NT2/D1 (cell line): Measurements from ENCODE around the gene KRT37.

Experiments used
- DNase-seq: peaks from one replicate; pipeline ENCODE4 v3.0.0-alpha.2; 2011; ENCODE audit warnings: low read depth, low spot score
- H3K27me3 ChIP-seq: 2 replicates; pipeline ENCODE4 v1.6.0; 2011; ENCODE audit warnings: mild to moderate bottlenecking; ENCODE audit not compliant: insufficient read length, insufficient read depth
- H3K36me3 ChIP-seq: 2 replicates; pipeline ENCODE4 v1.6.1; 2011; ENCODE audit warnings: mild to moderate bottlenecking, low read length, mixed read lengths; ENCODE audit not compliant: insufficient read depth, insufficient read length
- H3K4me1 ChIP-seq: 2 replicates; pipeline ENCODE4 v1.5.1; 2011; ENCODE audit not compliant: insufficient read depth, insufficient read length
- H3K4me3 ChIP-seq: 2 replicates; pipeline ENCODE4 v1.5.1; 2011; ENCODE audit warnings: low read depth; ENCODE audit not compliant: insufficient read length
- H3K9ac ChIP-seq: 2 replicates; pipeline ENCODE4 v1.6.0; 2011; ENCODE audit warnings: low read depth; ENCODE audit not compliant: insufficient read length
- H3K9me3 ChIP-seq: 2 replicates; pipeline ENCODE4 v1.5.1; 2011; ENCODE audit warnings: mild to moderate bottlenecking, low read length; ENCODE audit not compliant: insufficient read depth
- SUZ12 ChIP-seq: IDR thresholded peaks from 2 replicates; pipeline ENCODE4 v1.6.1; 2011; ENCODE audit not compliant: insufficient read length, insufficient read depth; ENCODE audit errors: extremely low read depth
- YY1 ChIP-seq: IDR thresholded peaks from 2 replicates; pipeline ENCODE4 v1.6.1; 2011; ENCODE audit not compliant: insufficient read length, insufficient read depth
- ZNF274 ChIP-seq: IDR thresholded peaks from 2 replicates; pipeline ENCODE4 v1.6.1; 2011; ENCODE audit warnings: mild to moderate bottlenecking, low read depth, low read length

The KRT37 gene

GRCh38 chr17:41421617-41422016, 2.8 kb downstream of the KRT37 start:
- Histone ChIP-seq H3K36me3 (no peaks in the 10 kb centered on the region), H3K9ac (no peak overlapping the region), H3K9me3 (no peaks in the 10 kb centered on the region), H3K27me3 (no peaks in the 10 kb centered on the region), H3K4me1 (no peaks in the 10 kb centered on the region), H3K4me3 (no peak overlapping the region)
- DNase-seq: no peak
- TF ChIP-seq ZNF274 (no peak), SUZ12 (no peak), YY1 (no peak)

GRCh38 chr17:41421116-41421515, 3.3 kb downstream of the KRT37 start:
- Histone ChIP-seq H3K4me1 (no peaks in the 10 kb centered on the region), H3K4me3 (no peak overlapping the region), H3K36me3 (no peaks in the 10 kb centered on the region), H3K27me3 (no peaks in the 10 kb centered on the region), H3K9ac (no peak overlapping the region), H3K9me3 (no peaks in the 10 kb centered on the region)
- TF ChIP-seq SUZ12: no peak
- no peak for TF ChIP-seq ZNF274
- TF ChIP-seq YY1: no peak
- DNase-seq: no peak

- TF ChIP-seq YY1 (no peak), SUZ12 (no peak), ZNF274 (no peak)
- H3K9ac ChIP-seq: no peak overlapping the region
- H3K36me3 ChIP-seq: no peaks in the 10 kb centered on the region
- DNase-seq: no peak
- H3K27me3 ChIP-seq: no peaks in the 10 kb centered on the region
- no peak overlapping the region for H3K4me3 ChIP-seq
- no peaks in the 10 kb centered on the region for H3K9me3 ChIP-seq
- peaks cover 2% of the 10 kb centered on the region for H3K4me1 ChIP-seq
Measured at GRCh38 chr17:41420134-41420533, 4.3 kb downstream of the KRT37 start.

GRCh38 chr17:41419716-41420115, 4.7 kb downstream of the KRT37 start:
- H3K9ac ChIP-seq: no peak overlapping the region

GRCh38 chr17:41418116-41418860, 6.1 kb downstream of the KRT37 start:
- no peaks in the 10 kb centered on the region for H3K27me3 ChIP-seq
- no peak overlapping the region for H3K4me3 ChIP-seq
- H3K9me3 ChIP-seq: no peaks in the 10 kb centered on the region
- no peak overlapping the region for H3K9ac ChIP-seq
- no peak for TF ChIP-seq ZNF274
- peaks cover 8% of the 10 kb centered on the region for H3K4me1 ChIP-seq
- H3K36me3 ChIP-seq: no peaks in the 10 kb centered on the region
- DNase-seq: no peak

More at GRCh38 chr17:41419716-41420115, 4.7 kb downstream of the KRT37 start:
- Histone ChIP-seq H3K27me3 (no peaks in the 10 kb centered on the region), H3K4me3 (no peak overlapping the region), H3K9me3 (no peaks in the 10 kb centered on the region), H3K4me1 (peaks cover 2% of the 10 kb centered on the region), H3K36me3 (no peaks in the 10 kb centered on the region)
- no peak for DNase-seq
- TF ChIP-seq SUZ12: no peak
- TF ChIP-seq ZNF274: no peak
- TF ChIP-seq YY1: no peak

GRCh38 chr17:41417576-41418015, 6.8 kb downstream of the KRT37 start:
- H3K4me3 ChIP-seq: no peak overlapping the region
- H3K27me3 ChIP-seq: no peaks in the 10 kb centered on the region
- H3K4me1 ChIP-seq: peaks cover 8% of the 10 kb centered on the region
- H3K36me3 ChIP-seq: no peaks in the 10 kb centered on the region
- H3K9ac ChIP-seq: no peak overlapping the region
- TF ChIP-seq SUZ12 (no peak), ZNF274 (no peak), YY1 (no peak)
- no peaks in the 10 kb centered on the region for H3K9me3 ChIP-seq
- DNase-seq: no peak

- H3K9ac ChIP-seq: no peak overlapping the region
- H3K9me3 ChIP-seq: no peaks in the 10 kb centered on the region
- no peak overlapping the region for H3K4me3 ChIP-seq
- H3K27me3 ChIP-seq: no peaks in the 10 kb centered on the region
- TF ChIP-seq YY1 (no peak), SUZ12 (no peak), ZNF274 (no peak)
- H3K4me1 ChIP-seq: peaks cover 8% of the 10 kb centered on the region
- no peaks in the 10 kb centered on the region for H3K36me3 ChIP-seq
- no peak for DNase-seq
Measured at GRCh38 chr17:41417127-41417526, 7.3 kb downstream of the KRT37 start.

- no peak for DNase-seq
- TF ChIP-seq YY1 (no peak), ZNF274 (no peak), SUZ12 (no peak)
- H3K4me1 ChIP-seq: peaks cover 8% of the 10 kb centered on the region
Measured at GRCh38 chr17:41416479-41416878, 7.9 kb downstream of the KRT37 start.

More at GRCh38 chr17:41416479-41416878, 7.9 kb downstream of the KRT37 start:
- H3K36me3 ChIP-seq: no peaks in the 10 kb centered on the region
- no peak overlapping the region for H3K9ac ChIP-seq
- no peaks in the 10 kb centered on the region for H3K27me3 ChIP-seq
- no peak overlapping the region for H3K4me3 ChIP-seq
- H3K9me3 ChIP-seq: no peaks in the 10 kb centered on the region
